ENCODE measurements around the gene GAS1. TPM values are rescaled to one million over a fixed set of nuclear protein-coding genes. Genes with fewer than 3 reads are reported as not detected.

The GAS1 gene
- polyA plus RNA-seq (2012; ENCODE audit: insufficient read depth, insufficient read length, low read depth): 0.51 TPM

- peaks cover 37% of the 10 kb centered on the region for H3K27me3 ChIP-seq
Observed at GRCh38 chr9:86947146-86948073, at the start of gene GAS1. Gene GAS1, minus strand, starts transcription at chr9:86947506. Its CDS starts 727 bp downstream, at chr9:86946779.

DNA sequence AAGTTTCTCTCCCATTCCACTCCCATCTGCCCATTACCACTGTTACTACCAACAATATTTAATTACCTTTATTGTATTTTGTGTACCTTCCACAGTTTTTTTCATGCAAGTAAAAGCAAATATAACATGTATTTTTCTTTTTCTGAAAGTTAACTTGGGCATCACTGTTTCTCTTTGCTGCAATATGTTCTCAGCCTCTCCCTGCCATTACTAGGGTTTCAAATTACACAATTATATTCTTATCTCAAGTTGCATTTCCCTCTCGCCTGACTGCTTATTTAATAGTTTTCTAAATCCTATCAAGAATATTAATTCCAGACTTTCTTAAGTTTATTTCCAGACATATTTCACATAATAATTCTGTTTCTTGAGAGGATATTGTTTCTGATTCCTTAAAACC lies 46.9 kb upstream of the GAS1 start:
- H3K27me3 ChIP-seq: no peaks in the 10 kb centered on the region
- no peak for DNase-seq
- no peak overlapping the region for H3K4me3 ChIP-seq (ENCODE audit: low read depth, low read length)
- H3K36me3 ChIP-seq: no peaks in the 10 kb centered on the region
- H3K9me3 ChIP-seq: no peaks in the 10 kb centered on the region
- no peaks in the 10 kb centered on the region for H3K4me1 ChIP-seq
- TF ChIP-seq CTCF (IDR thresholded peaks at IDR 0.05; ENCODE audit: low read depth, low read length): no peak

More at GRCh38 chr9:86947146-86948073, at the start of gene GAS1:
- H3K9me3 ChIP-seq: no peaks in the 10 kb centered on the region
- H3K4me3 ChIP-seq (ENCODE audit: low read depth, low read length): peak within 1 kb of the TSS; percentile 71
- H3K4me1 ChIP-seq: no peaks in the 10 kb centered on the region
- no peaks in the 10 kb centered on the region for H3K36me3 ChIP-seq
- peak; percentile 85 for DNase-seq
- TF ChIP-seq CTCF (IDR thresholded peaks at IDR 0.05; ENCODE audit: low read depth, low read length): no peak

GRCh38 chr9:86993830-86994229 lies 46.5 kb upstream of the GAS1 start:
- TF ChIP-seq CTCF (IDR thresholded peaks at IDR 0.05; ENCODE audit: low read depth, low read length): no peak
- no peaks in the 10 kb centered on the region for H3K27me3 ChIP-seq
- H3K4me1 ChIP-seq: no peaks in the 10 kb centered on the region
- no peaks in the 10 kb centered on the region for H3K36me3 ChIP-seq
- no peak overlapping the region for H3K4me3 ChIP-seq (ENCODE audit: low read depth, low read length)
- DNase-seq: no peak
- no peaks in the 10 kb centered on the region for H3K9me3 ChIP-seq

DNA sequence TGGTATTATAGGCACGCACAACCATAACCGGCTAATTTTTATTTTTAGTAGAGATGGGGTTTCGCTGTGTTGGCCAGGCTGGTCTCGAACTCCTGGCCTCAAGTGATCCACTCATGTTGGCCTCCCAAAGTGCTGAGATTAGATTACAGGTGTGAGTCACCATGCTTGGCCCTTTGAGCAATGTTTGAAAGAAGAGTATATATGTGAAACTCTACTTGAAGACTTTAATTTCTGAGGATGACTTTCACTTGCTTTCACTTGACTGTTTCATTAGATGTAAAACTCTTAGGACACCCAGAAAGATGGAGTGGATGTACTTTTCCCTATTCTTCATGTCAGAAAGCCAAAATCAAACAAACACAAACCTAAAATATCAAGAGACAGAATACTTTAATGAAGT lies 43.8 kb upstream of the GAS1 start:
- no peak for DNase-seq
- no peaks in the 10 kb centered on the region for H3K27me3 ChIP-seq
- H3K9me3 ChIP-seq: no peaks in the 10 kb centered on the region
- H3K4me1 ChIP-seq: no peaks in the 10 kb centered on the region
- H3K36me3 ChIP-seq: no peaks in the 10 kb centered on the region
- TF ChIP-seq CTCF (IDR thresholded peaks at IDR 0.05; ENCODE audit: low read depth, low read length): no peak
- H3K4me3 ChIP-seq (ENCODE audit: low read depth, low read length): no peak overlapping the region

GRCh38 chr9:86990290-86990689 lies 43.0 kb upstream of the GAS1 start:
- no peaks in the 10 kb centered on the region for H3K27me3 ChIP-seq
- H3K9me3 ChIP-seq: no peaks in the 10 kb centered on the region
- no peak for TF ChIP-seq CTCF (IDR thresholded peaks at IDR 0.05; ENCODE audit: low read depth, low read length)
- H3K4me1 ChIP-seq: no peaks in the 10 kb centered on the region
- no peak for DNase-seq
- no peaks in the 10 kb centered on the region for H3K36me3 ChIP-seq
- no peak overlapping the region for H3K4me3 ChIP-seq (ENCODE audit: low read depth, low read length)

- Histone ChIP-seq H3K36me3 (no peaks in the 10 kb centered on the region), H3K9me3 (no peaks in the 10 kb centered on the region), H3K4me3 (ENCODE audit: low read depth, low read length) (no peak overlapping the region), H3K4me1 (no peaks in the 10 kb centered on the region), H3K27me3 (no peaks in the 10 kb centered on the region)
- no peak for DNase-seq
- TF ChIP-seq CTCF (IDR thresholded peaks at IDR 0.05; ENCODE audit: low read depth, low read length): no peak
Observed at GRCh38 chr9:86987900-86988299, 40.6 kb upstream of the GAS1 start.
